ENCODE data around the gene ANO6. TPM values are rescaled to one million over a fixed set of nuclear protein-coding genes. Genes with fewer than 3 reads are reported as not detected.

Gene ANO6
- total and polyA plus RNA-seq, 2 of the 4 experiments (the other 2 are of a cell fraction): 21.6 to 41.0 TPM

- Histone ChIP-seq H4K8ac (ENCODE audit: low read depth in 2 of 2, low read length in 2 of 2) (no peak overlapping the region), H3K4ac (ENCODE audit: low read depth, low read length) (no peak overlapping the region), H2BK15ac (ENCODE audit: low read depth, low read length) (no peak overlapping the region), H2BK120ac (ENCODE audit: low read depth, low read length) (no peak overlapping the region), H2AK9ac (replicated peaks; ENCODE audit: low read depth, low read length, poor library complexity) (no peak overlapping the region), H4K20me1 (ENCODE audit: insufficient read depth, low read length) (no peaks in the 10 kb centered on the region), H3K9ac (ENCODE audit: low read depth, low read length) (no peak overlapping the region), H3K36me3 (ENCODE audit: control insufficient read depth, insufficient read depth, low read length) (peaks cover 11% of the 10 kb centered on the region), H2AFZ (replicated peaks; ENCODE audit: low read length, poor library complexity) (no peak overlapping the region), H3K14ac (replicated peaks; ENCODE audit: low read depth, low read length) (no peak overlapping the region), H3K27me3 (ENCODE audit: control insufficient read depth, insufficient read depth, low read length) (no peaks in the 10 kb centered on the region), H3K27ac (ENCODE audit: insufficient read depth, low read length) (no peak overlapping the region), H4K5ac (ENCODE audit: low read depth, low read length) (no peak overlapping the region), H3K4me1 (ENCODE audit: control insufficient read depth, insufficient read depth, low read length) (no peaks in the 10 kb centered on the region), H3K79me1 (ENCODE audit: low read depth in 1 of 2, low read length in 2 of 2) (no peaks in the 10 kb centered on the region; a peak in 1 of 4 replicates), H3K4me2 (ENCODE audit: low read depth, low read length) (no peak overlapping the region), H4K91ac (ENCODE audit: insufficient read depth, low read depth, low read length) (no peak overlapping the region), H2AK5ac (ENCODE audit: low read depth, low read length) (no peak overlapping the region), H3K9me3 (ENCODE audit: control insufficient read depth, insufficient read depth, low read length) (no peaks in the 10 kb centered on the region), H3K56ac (ENCODE audit: extremely low read depth, insufficient read depth, low read length) (no peak overlapping the region), H3K23ac (ENCODE audit: low read depth, low read length) (no peak overlapping the region), H2BK20ac (ENCODE audit: low read depth, low read length) (no peak overlapping the region), H3K18ac (ENCODE audit: low read depth, low read length) (no peak overlapping the region), H2BK5ac (ENCODE audit: low read depth, low read length, poor library complexity, severe bottlenecking) (no peak overlapping the region), H3K4me3 (ENCODE audit: insufficient read depth, low read depth, low read length) (no peak overlapping the region), H3K9me1 (ENCODE audit: insufficient read depth, low read length) (no peaks in the 10 kb centered on the region)
- DNase-seq (no peak), ATAC-seq (ENCODE audit: low read depth) (no peak)
- WGBS, 2 experiments (ENCODE audit: extremely low coverage in 2 of 2, insufficient read length in 1 of 2): 60% methylated on average over 1 of the region's 2 CpGs; no CpG with 5 or more reads in 1 of the 2 experiments
- TF ChIP-seq USF2 (IDR thresholded peaks at IDR 0.05; ENCODE audit: low read depth, low read length) (no peak), SMC3 (IDR thresholded peaks at IDR 0.05; ENCODE audit: low read depth, low read length) (no peak), RAD21 (IDR thresholded peaks at IDR 0.05; ENCODE audit: low read length) (no peak), BHLHE40 (IDR thresholded peaks at IDR 0.05; ENCODE audit: low read depth, low read length) (no peak), CEBPB (IDR thresholded peaks at IDR 0.05; ENCODE audit: low read depth, low read length) (no peak), MAFK (IDR thresholded peaks at IDR 0.05; ENCODE audit: low read depth, low read length) (no peak), FOS (IDR thresholded peaks at IDR 0.05; ENCODE audit: low read depth, low read length) (no peak), MAZ (IDR thresholded peaks at IDR 0.05; ENCODE audit: borderline replicate concordance, low read depth, low read length) (no peak), RFX5 (IDR thresholded peaks at IDR 0.05; ENCODE audit: low read depth, low read length) (no peak), RCOR1 (IDR thresholded peaks at IDR 0.05; ENCODE audit: insufficient replicate concordance, low read length) (no peak), CHD1 (IDR thresholded peaks at IDR 0.05; ENCODE audit: low read depth, low read length) (no peak), NFE2L2 (IDR thresholded peaks at IDR 0.05; ENCODE audit: low read depth, low read length) (no peak), MXI1 (IDR thresholded peaks at IDR 0.05; ENCODE audit: borderline replicate concordance, low read depth, low read length) (no peak), POLR2A (IDR thresholded peaks at IDR 0.05; ENCODE audit: low read depth, low read length) (no peak)
- TF ChIP-seq, protein P1, sequence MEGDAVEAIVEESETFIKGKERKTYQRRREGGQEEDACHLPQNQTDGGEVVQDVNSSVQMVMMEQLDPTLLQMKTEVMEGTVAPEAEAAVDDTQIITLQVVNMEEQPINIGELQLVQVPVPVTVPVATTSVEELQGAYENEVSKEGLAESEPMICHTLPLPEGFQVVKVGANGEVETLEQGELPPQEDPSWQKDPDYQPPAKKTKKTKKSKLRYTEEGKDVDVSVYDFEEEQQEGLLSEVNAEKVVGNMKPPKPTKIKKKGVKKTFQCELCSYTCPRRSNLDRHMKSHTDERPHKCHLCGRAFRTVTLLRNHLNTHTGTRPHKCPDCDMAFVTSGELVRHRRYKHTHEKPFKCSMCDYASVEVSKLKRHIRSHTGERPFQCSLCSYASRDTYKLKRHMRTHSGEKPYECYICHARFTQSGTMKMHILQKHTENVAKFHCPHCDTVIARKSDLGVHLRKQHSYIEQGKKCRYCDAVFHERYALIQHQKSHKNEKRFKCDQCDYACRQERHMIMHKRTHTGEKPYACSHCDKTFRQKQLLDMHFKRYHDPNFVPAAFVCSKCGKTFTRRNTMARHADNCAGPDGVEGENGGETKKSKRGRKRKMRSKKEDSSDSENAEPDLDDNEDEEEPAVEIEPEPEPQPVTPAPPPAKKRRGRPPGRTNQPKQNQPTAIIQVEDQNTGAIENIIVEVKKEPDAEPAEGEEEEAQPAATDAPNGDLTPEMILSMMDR (conservative IDR thresholded peaks at IDR 0.05; ENCODE audit: low read depth, low read length): no peak
- TF ChIP-seq, protein P2, sequence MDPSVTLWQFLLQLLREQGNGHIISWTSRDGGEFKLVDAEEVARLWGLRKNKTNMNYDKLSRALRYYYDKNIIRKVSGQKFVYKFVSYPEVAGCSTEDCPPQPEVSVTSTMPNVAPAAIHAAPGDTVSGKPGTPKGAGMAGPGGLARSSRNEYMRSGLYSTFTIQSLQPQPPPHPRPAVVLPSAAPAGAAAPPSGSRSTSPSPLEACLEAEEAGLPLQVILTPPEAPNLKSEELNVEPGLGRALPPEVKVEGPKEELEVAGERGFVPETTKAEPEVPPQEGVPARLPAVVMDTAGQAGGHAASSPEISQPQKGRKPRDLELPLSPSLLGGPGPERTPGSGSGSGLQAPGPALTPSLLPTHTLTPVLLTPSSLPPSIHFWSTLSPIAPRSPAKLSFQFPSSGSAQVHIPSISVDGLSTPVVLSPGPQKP (IDR thresholded peaks at IDR 0.05; ENCODE audit: borderline replicate concordance, low read depth, low read length): no peak
- BruUV-seq (replicated peaks): no TSS peak
- POLR2A ChIA-PET (ENCODE audit: unreplicated experiment): interaction anchor here (0.7 kb wide), 1 partner anchor 368 kb away, joined by 3 read pairs; no protein-coding TSS in a partner anchor
- in situ Hi-C loops (cut with MboI; ENCODE audit: low sequenced_read_pairs) (no loop called here), intact Hi-C loops (cut with micrococcal nuclease) (no loop called here), dilution Hi-C loops (cut with HindIII; ENCODE audit: low sequenced_read_pairs, unreplicated experiment) (no loop called here)
- CTCF ChIA-PET: interaction anchor here (1.0 kb wide), 1 partner anchor 12 kb away, joined by 3 read pairs; no protein-coding TSS in a partner anchor
Observed at GRCh38 chr12:45400991-45401390, 185.1 kb downstream of the ANO6 start.

Data from IMR-90 (cell line).